Duodenal mucosa (tissue), 2 donors: ENCODE measurements around the gene LSM11.
"Not testable (repeated sequence)": the region's sequence is repeated elsewhere in the genome, so short reads cannot be mapped to it uniquely, and the experiment has no call there.

Source experiments
- H3K27ac ChIP-seq: one replicate; pipeline ENCODE4 v1.7.0; 2013; ENCODE audit warnings: low read depth, low read length
- H3K27me3 ChIP-seq, 2 donors: one replicate each; pipeline ENCODE4 v1.7.0; 2013; ENCODE audit warnings: low read length in 2 of 2, control low read depth in 1 of 2; ENCODE audit not compliant: insufficient read depth in 2 of 2, control insufficient read depth in 1 of 2
- H3K36me3 ChIP-seq, 2 donors: one replicate each; pipeline ENCODE4 v1.7.0; 2013; ENCODE audit warnings: low read length in 2 of 2, control low read depth in 1 of 2; ENCODE audit not compliant: insufficient read depth in 2 of 2, control insufficient read depth in 1 of 2
- H3K4me1 ChIP-seq, 2 donors: one replicate each; pipeline ENCODE4 v1.7.0; 2013; ENCODE audit warnings: low read length in 2 of 2, control low read depth in 1 of 2; ENCODE audit not compliant: insufficient read depth in 2 of 2, control insufficient read depth in 1 of 2
- H3K4me3 ChIP-seq, 2 donors: one replicate each; pipeline ENCODE4 v1.7.0; 2013; ENCODE audit warnings: low read length in 2 of 2, low read depth in 1 of 2
- H3K9ac ChIP-seq, 2 donors: one replicate each; pipeline ENCODE4 v1.7.0; 2013; ENCODE audit warnings: low read length in 2 of 2, low read depth in 1 of 2
- H3K9me3 ChIP-seq, 2 donors: one replicate each; pipeline ENCODE4 v1.7.0; 2013; ENCODE audit warnings: low read length in 2 of 2, control low read depth in 1 of 2; ENCODE audit not compliant: control insufficient read depth in 1 of 2

The LSM11 gene

GRCh38 chr5:157743163-157744050 is at the start of gene LSM11:
Gene LSM11 (plus strand): TSS chr5:157743712. CDS start chr5:157743751, 39 bp downstream.
- Histone ChIP-seq H3K36me3 (peaks cover 4 to 9% of the 10 kb centered on the region in 2 donors), H3K9me3 (no peaks in the 10 kb centered on the region), H3K27me3 (no peaks in the 10 kb centered on the region), H3K27ac (no peak within 1 kb of the TSS), H3K9ac (peak within 1 kb of the TSS; percentile 65 to 66), H3K4me3 (peak within 1 kb of the TSS; percentile 67 to 78), H3K4me1 (peaks cover 8 to 13% of the 10 kb centered on the region in 2 donors)

GRCh38 chr5:157693816-157694215 is 49.7 kb upstream of the LSM11 start:
- not testable (repeated sequence) for H3K4me3 ChIP-seq, H3K9me3 ChIP-seq, H3K27me3 ChIP-seq, H3K36me3 ChIP-seq, H3K4me1 ChIP-seq, H3K9ac ChIP-seq, H3K27ac ChIP-seq

- H3K9me3 ChIP-seq, result peaks cover 4 to 16% of the 10 kb centered on the region in 2 donors
- H3K4me1 ChIP-seq, H3K27ac ChIP-seq, H3K27me3 ChIP-seq, H3K4me3 ChIP-seq, H3K36me3 ChIP-seq, H3K9ac ChIP-seq: not testable (repeated sequence)
These were observed 47.4 kb upstream of the LSM11 start for GRCh38 chr5:157696154-157696553.

GRCh38 chr5:157698674-157699073 is 44.8 kb upstream of the LSM11 start:
- not testable (repeated sequence) for H3K27me3 ChIP-seq, H3K4me1 ChIP-seq, H3K9ac ChIP-seq, H3K36me3 ChIP-seq, H3K4me3 ChIP-seq, H3K27ac ChIP-seq
- peaks cover 4 to 16% of the 10 kb centered on the region in 2 donors for H3K9me3 ChIP-seq

GRCh38 chr5:157703736-157704135 is 39.8 kb upstream of the LSM11 start:
- H3K9ac ChIP-seq, result no peak overlapping the region
- no peaks in the 10 kb centered on the region for H3K36me3 ChIP-seq
- no peaks in the 10 kb centered on the region for H3K27me3 ChIP-seq
- H3K27ac ChIP-seq, result no peak overlapping the region
- no peaks in the 10 kb centered on the region for H3K4me1 ChIP-seq
- no peak overlapping the region for H3K4me3 ChIP-seq
- peaks cover under 1 to 8% of the 10 kb centered on the region in 2 donors for H3K9me3 ChIP-seq

GRCh38 chr5:157708866-157709265 is 34.6 kb upstream of the LSM11 start:
- Histone ChIP-seq H3K27me3 (no peaks in the 10 kb centered on the region), H3K27ac (no peak overlapping the region), H3K9ac (no peak overlapping the region), H3K4me1 (no peaks in the 10 kb centered on the region), H3K4me3 (no peak overlapping the region), H3K9me3 (no peaks in the 10 kb centered on the region), H3K36me3 (no peaks in the 10 kb centered on the region)

GRCh38 chr5:157709346-157709745 is 34.2 kb upstream of the LSM11 start:
- no peaks in the 10 kb centered on the region for H3K36me3 ChIP-seq
- H3K4me1 ChIP-seq, result no peaks in the 10 kb centered on the region
- no peak overlapping the region for H3K9ac ChIP-seq
- no peaks in the 10 kb centered on the region for H3K27me3 ChIP-seq
- no peaks in the 10 kb centered on the region for H3K9me3 ChIP-seq
- H3K4me3 ChIP-seq, result no peak overlapping the region
- H3K27ac ChIP-seq, result no peak overlapping the region

- Histone ChIP-seq H3K27ac (no peak overlapping the region), H3K36me3 (no peaks in the 10 kb centered on the region), H3K9ac (no peak overlapping the region), H3K9me3 (no peaks in the 10 kb centered on the region), H3K27me3 (no peaks in the 10 kb centered on the region), H3K4me3 (no peak overlapping the region), H3K4me1 (no peaks in the 10 kb centered on the region)
These were observed 33.1 kb upstream of the LSM11 start for GRCh38 chr5:157710431-157710830.

- Histone ChIP-seq H3K4me1 (no peaks in the 10 kb centered on the region), H3K27ac (no peak overlapping the region), H3K9me3 (no peaks in the 10 kb centered on the region), H3K36me3 (no peaks in the 10 kb centered on the region), H3K4me3 (no peak overlapping the region), H3K9ac (no peak overlapping the region), H3K27me3 (no peaks in the 10 kb centered on the region)
These were observed 32.6 kb upstream of the LSM11 start for GRCh38 chr5:157710882-157711281.

GRCh38 chr5:157713830-157714595 is 29.5 kb upstream of the LSM11 start:
- Histone ChIP-seq H3K4me3 (no peak overlapping the region), H3K4me1 (peaks cover 7 to 10% of the 10 kb centered on the region in 2 donors), H3K9ac (no peak overlapping the region), H3K27ac (no peak overlapping the region), H3K36me3 (no peaks in the 10 kb centered on the region), H3K9me3 (no peaks in the 10 kb centered on the region), H3K27me3 (no peaks in the 10 kb centered on the region)
